Suprapubic skin (tissue), 4 donors: ENCODE data around the gene RBM28. TPM values are rescaled to one million over a fixed set of nuclear protein-coding genes. Genes with fewer than 3 reads are reported as not detected.
"Not testable (repeated sequence)": the region's sequence is repeated elsewhere in the genome, so short reads cannot be mapped to it uniquely, and the experiment has no call there.

Experiments used
- DNase-seq, 2 donors: peaks; one replicate each; pipeline ENCODE4 v3.0.0-alpha.2; 2019; ENCODE audit warnings: low spot score in 2 of 2
- H3K27ac ChIP-seq: fragments of 200-600 bp; sonication (generic); one replicate; pipeline ENCODE4 v1.5.1; 2019
- H3K27me3 ChIP-seq: fragments of 200-600 bp; sonication (generic); one replicate; pipeline ENCODE4 v1.5.1; 2019
- H3K36me3 ChIP-seq: fragments of 200-600 bp; sonication (generic); one replicate; pipeline ENCODE4 v1.5.1; 2019
- H3K4me1 ChIP-seq: fragments of 200-600 bp; sonication (generic); one replicate; pipeline ENCODE4 v1.5.1; 2019
- H3K4me3 ChIP-seq: fragments of 200-600 bp; sonication (generic); one replicate; pipeline ENCODE4 v1.5.1; 2019; ENCODE audit warnings: mild to moderate bottlenecking
- H3K9me3 ChIP-seq: fragments of 200-600 bp; sonication (generic); one replicate; pipeline ENCODE4 v1.5.1; 2019
- CTCF ChIP-seq, 2 donors: fragments of 200-600 bp in 1 of 2; fragments of 450-650 bp in 1 of 2; sonication (generic) in 1 of 2; IDR thresholded peaks; one replicate each; pipeline ENCODE4 v1.5.1; 2016 to 2019; ENCODE audit warnings: antibody characterized with exemption in 2 of 2, mild to moderate bottlenecking in 1 of 2, moderate library complexity in 1 of 2
- EP300 ChIP-seq: sonication (generic); formaldehyde crosslinking; IDR thresholded peaks from one replicate; pipeline ENCODE4 v1.6.1; 2017; ENCODE audit warnings: antibody characterized with exemption
- POLR2A ChIP-seq, 2 donors: fragments of 450-650 bp; IDR thresholded peaks; one replicate each; pipeline ENCODE4 v1.6.1; 2017; ENCODE audit warnings: antibody characterized with exemption in 2 of 2, mild to moderate bottlenecking in 2 of 2, moderate library complexity in 2 of 2
- POLR2AphosphoS5 ChIP-seq, 3 donors: sonication (generic); formaldehyde crosslinking; IDR thresholded peaks; one replicate each; pipeline ENCODE4 v1.6.1; 2017; ENCODE audit warnings: antibody characterized with exemption in 3 of 3
- WGBS: methylation state at CpG from one replicate; pipeline ENCODE4 v1.1.5; 2018; 5-methylcytosine and 5-hydroxymethylcytosine counted together
- total RNA-seq, 4 donors: library from RNA; depleted of rRNA; stranded (reverse); fragments of >200 nt; gene quantifications; one replicate each; pipeline ENCODE4 v1.1.0, GENCODE V29; 2016

The RBM28 gene
- total RNA-seq, 4 donors from 2014 or later: 16.9 to 34.9 (median 25.6) TPM

GRCh38 chr7:128299109-128299607, 44.5 kb downstream of the RBM28 start:
- TF ChIP-seq CTCF (IDR thresholded peaks at IDR 0.05) (no peak), POLR2A (IDR thresholded peaks at IDR 0.05) (no peak), POLR2AphosphoS5 (IDR thresholded peaks at IDR 0.05) (no peak), EP300 (no peak)
- Histone ChIP-seq H3K4me1 (peaks cover 12% of the 10 kb centered on the region), H3K36me3 (peaks cover 7% of the 10 kb centered on the region), H3K27me3 (no peaks in the 10 kb centered on the region), H3K4me3 (no peak overlapping the region), H3K9me3 (no peaks in the 10 kb centered on the region), H3K27ac (no peak overlapping the region)
- no peak for DNase-seq
- WGBS: 39% methylated on average over 7 of the region's 7 CpGs

- H3K27ac ChIP-seq, H3K4me3 ChIP-seq, H3K27me3 ChIP-seq, DNase-seq, H3K36me3 ChIP-seq, H3K9me3 ChIP-seq: not testable (repeated sequence)
- peaks cover 12% of the 10 kb centered on the region for H3K4me1 ChIP-seq
- WGBS: 91% methylated on average over 7 of the region's 7 CpGs
Measured at GRCh38 chr7:128298004-128298403, 45.7 kb downstream of the RBM28 start.

- Histone ChIP-seq H3K4me1 (no peaks in the 10 kb centered on the region), H3K27ac (no peak overlapping the region), H3K9me3 (no peaks in the 10 kb centered on the region), H3K27me3 (no peaks in the 10 kb centered on the region), H3K36me3 (no peaks in the 10 kb centered on the region), H3K4me3 (no peak overlapping the region)
- no peak for DNase-seq
- 95% methylated on average over 4 of the region's 4 CpGs for WGBS
- TF ChIP-seq CTCF (IDR thresholded peaks at IDR 0.05) (no peak), EP300 (no peak), POLR2A (IDR thresholded peaks at IDR 0.05) (no peak), POLR2AphosphoS5 (IDR thresholded peaks at IDR 0.05) (no peak)
Measured at GRCh38 chr7:128287556-128287955, 56.2 kb downstream of the RBM28 start.

DNA sequence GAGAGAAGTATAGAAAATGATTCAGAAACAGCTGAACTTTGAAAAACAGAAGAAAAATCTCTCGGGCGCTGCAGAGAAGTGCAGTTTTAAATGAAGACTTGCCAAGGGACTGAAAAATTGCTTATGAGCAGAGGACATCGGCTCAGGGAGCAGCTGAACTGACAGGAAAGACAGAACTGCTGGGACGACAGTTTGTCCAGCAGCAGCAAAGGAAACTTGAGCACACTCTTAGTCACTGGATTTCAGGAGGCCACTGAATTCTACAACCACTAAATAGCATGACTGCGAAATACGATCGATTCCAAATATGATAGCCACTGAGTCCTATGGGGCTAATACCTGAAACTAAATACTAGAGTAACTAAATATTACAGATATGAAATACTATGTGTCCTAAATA, 59.6 kb downstream of the RBM28 start:
- H3K4me1 ChIP-seq: no peaks in the 10 kb centered on the region
- TF ChIP-seq POLR2A (IDR thresholded peaks at IDR 0.05) (no peak), CTCF (IDR thresholded peaks at IDR 0.05) (no peak)
- 90% methylated on average over 7 of the region's 7 CpGs for WGBS
- H3K9me3 ChIP-seq: no peaks in the 10 kb centered on the region
- no peaks in the 10 kb centered on the region for H3K36me3 ChIP-seq
- H3K27me3 ChIP-seq: no peaks in the 10 kb centered on the region
- no peak for DNase-seq
- H3K4me3 ChIP-seq: no peak overlapping the region
- no peak overlapping the region for H3K27ac ChIP-seq

DNA sequence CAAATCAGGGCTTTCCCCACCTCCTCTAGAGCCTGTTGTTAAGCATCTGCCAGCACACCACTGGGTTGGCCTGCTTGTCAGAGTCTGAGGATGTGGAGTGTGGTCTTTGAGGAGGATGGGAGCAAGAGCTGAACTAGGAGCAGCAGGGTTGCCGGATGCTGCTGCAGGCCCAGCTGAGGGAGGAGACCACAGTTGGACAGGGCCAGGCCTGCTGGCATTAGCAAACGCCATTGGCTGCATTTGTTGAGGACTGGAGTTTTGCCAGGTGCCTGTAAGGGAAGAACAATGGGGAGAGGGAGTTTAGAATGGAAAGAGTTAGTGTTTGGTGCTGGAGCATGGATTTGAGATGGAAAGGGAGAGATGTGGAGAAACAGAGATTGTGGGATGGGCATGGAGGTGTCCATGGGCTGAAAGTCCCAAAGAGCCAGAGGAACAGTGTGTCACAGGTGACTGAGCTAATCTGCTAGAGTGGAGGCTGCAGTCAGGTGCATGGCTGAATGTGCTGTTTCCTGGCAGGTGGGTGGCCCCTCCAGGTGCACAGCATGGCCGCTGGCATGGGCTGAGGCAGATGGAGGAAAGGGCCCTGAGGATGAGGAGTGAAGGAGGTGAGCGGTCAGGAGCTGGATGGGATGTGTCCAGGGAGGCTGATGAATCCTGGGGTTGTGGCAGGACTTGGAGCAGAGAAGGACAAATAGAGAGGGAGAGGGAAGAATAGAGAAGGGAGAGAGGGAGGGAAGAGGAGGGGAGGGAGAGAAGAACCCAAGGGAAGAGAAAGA, 61.9 kb downstream of the RBM28 start:
- TF ChIP-seq EP300: no peak
- TF ChIP-seq CTCF (IDR thresholded peaks at IDR 0.05): no peak
- no peak for TF ChIP-seq POLR2AphosphoS5 (IDR thresholded peaks at IDR 0.05)
- Histone ChIP-seq H3K9me3 (no peaks in the 10 kb centered on the region), H3K4me1 (no peaks in the 10 kb centered on the region), H3K27ac (no peak overlapping the region), H3K36me3 (no peaks in the 10 kb centered on the region), H3K27me3 (no peaks in the 10 kb centered on the region), H3K4me3 (no peak overlapping the region)
- 80% methylated on average over 4 of the region's 4 CpGs for WGBS
- DNase-seq: no peak

GRCh38 chr7:128280451-128280850, 63.3 kb downstream of the RBM28 start:
- H3K4me3 ChIP-seq, DNase-seq, H3K27ac ChIP-seq, H3K9me3 ChIP-seq, H3K36me3 ChIP-seq, H3K4me1 ChIP-seq, H3K27me3 ChIP-seq: not testable (repeated sequence)
- 91% methylated on average over 1 of the region's 1 CpG for WGBS
